Measurements from ENCODE around the gene SAMD4A. TPM values are rescaled to one million over a fixed set of nuclear protein-coding genes. Genes with fewer than 3 reads are reported as not detected.

SAMD4A gene
- total and polyA plus RNA-seq, 8 donors = 2.9 to 12.2 (median 9.4) TPM

DNA sequence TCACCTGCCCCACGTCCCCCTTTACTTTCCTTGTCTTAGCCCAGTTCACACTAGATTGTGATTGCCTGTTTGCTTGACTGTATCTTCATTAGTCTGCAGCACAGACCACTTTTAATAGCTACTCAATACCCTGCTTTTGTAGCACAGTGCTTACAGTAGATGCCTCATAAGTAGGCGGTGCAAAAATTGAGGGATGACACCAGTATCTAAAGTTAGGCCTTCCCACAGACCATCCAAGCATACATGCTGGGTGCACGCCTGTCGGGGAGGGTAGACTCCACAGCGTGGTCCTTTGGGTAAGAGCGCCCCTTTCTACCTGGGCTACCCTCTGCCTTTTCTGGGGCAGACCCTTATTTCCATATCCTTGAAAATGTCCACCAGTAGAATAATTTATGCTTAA, 194.9 kb downstream of the SAMD4A start:
- H3K4me1 ChIP-seq = no peaks in the 10 kb centered on the region
- DNase-seq = no peak
- no peaks in the 10 kb centered on the region for H3K36me3 ChIP-seq
- H3K9me3 ChIP-seq = no peaks in the 10 kb centered on the region
- no peak overlapping the region for H3K4me3 ChIP-seq
- no peak overlapping the region for H3K27ac ChIP-seq
- no peaks in the 10 kb centered on the region for H3K27me3 ChIP-seq
- 89 to 94% methylated on average over 6 of the region's 6 CpGs for WGBS, 2 donors
- TF ChIP-seq, protein P1, sequence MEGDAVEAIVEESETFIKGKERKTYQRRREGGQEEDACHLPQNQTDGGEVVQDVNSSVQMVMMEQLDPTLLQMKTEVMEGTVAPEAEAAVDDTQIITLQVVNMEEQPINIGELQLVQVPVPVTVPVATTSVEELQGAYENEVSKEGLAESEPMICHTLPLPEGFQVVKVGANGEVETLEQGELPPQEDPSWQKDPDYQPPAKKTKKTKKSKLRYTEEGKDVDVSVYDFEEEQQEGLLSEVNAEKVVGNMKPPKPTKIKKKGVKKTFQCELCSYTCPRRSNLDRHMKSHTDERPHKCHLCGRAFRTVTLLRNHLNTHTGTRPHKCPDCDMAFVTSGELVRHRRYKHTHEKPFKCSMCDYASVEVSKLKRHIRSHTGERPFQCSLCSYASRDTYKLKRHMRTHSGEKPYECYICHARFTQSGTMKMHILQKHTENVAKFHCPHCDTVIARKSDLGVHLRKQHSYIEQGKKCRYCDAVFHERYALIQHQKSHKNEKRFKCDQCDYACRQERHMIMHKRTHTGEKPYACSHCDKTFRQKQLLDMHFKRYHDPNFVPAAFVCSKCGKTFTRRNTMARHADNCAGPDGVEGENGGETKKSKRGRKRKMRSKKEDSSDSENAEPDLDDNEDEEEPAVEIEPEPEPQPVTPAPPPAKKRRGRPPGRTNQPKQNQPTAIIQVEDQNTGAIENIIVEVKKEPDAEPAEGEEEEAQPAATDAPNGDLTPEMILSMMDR (IDR thresholded peaks at IDR 0.05) = no peak
- intact Hi-C loops (cut with DNase I) = loop anchor here in 1 of 3 donors (10.0 kb wide), 1 partner anchor 77 kb away; no protein-coding TSS in a partner anchor
- ATAC-seq = no peak
- FAIRE-seq = no peak

DNA sequence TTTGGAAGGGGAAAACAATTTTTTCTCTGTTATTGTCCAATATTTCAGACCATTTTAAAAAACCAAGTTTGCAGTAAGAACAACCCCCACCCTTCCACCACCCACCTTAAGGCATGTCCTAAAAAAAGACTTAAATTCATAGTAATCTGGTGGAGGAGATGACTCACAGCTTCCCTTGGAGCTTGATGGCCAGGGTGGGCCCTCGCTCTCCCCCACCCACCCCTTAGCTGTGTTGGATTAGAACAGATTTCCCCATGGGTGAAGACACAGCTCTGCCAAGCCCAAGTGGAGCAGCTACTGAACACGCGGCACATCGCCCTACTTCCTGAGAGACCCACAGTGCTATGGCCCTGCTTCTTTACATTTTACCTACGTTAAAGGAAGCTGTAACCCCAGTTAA, 195.4 kb downstream of the SAMD4A start:
- no peak for FAIRE-seq
- 91 to 97% methylated on average over 5 of the region's 5 CpGs for WGBS, 2 donors
- TF ChIP-seq, protein P1 (IDR thresholded peaks at IDR 0.05) = no peak

DNA sequence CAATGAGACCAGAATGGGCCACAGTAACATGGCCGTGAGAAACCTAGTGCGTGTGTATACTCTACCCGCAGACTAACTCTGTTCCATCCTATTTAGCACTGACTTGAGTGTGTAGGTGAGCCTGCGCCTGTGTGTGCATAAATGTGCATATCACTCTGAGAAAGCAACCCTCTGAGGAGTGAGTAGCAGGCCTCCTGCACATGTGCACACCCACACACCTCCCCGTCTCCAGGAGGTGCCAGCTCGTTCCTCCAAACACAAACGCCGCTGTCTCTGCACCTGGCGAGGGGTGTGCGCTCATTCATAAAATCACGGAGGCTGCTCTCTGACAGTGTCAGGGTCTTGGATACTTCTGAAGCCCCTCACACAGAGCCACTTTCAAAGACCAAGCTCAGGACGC, 196.8 kb downstream of the SAMD4A start:
- Histone ChIP-seq H3K4me1 (no peaks in the 10 kb centered on the region), H3K36me3 (no peaks in the 10 kb centered on the region), H3K27me3 (no peaks in the 10 kb centered on the region), H3K27ac (no peak overlapping the region), H3K4me3 (no peak overlapping the region), H3K9me3 (no peaks in the 10 kb centered on the region)
- 92 to 93% methylated on average over 12 of the region's 12 CpGs for WGBS, 2 donors
- TF ChIP-seq, protein P1 (IDR thresholded peaks at IDR 0.05) = no peak
- DNase-seq = no peak
- FAIRE-seq = no peak
- intact Hi-C loops (cut with DNase I) = loop anchor here in 1 of 3 donors (10.0 kb wide), 1 partner anchor 79 kb away; no protein-coding TSS in a partner anchor
- no peak for ATAC-seq

More for the DNA sequence above, 195.4 kb downstream of the SAMD4A start:
- Histone ChIP-seq H3K27me3 (no peaks in the 10 kb centered on the region), H3K4me3 (no peak overlapping the region), H3K4me1 (no peaks in the 10 kb centered on the region), H3K9me3 (no peaks in the 10 kb centered on the region), H3K36me3 (no peaks in the 10 kb centered on the region), H3K27ac (no peak overlapping the region)
- intact Hi-C loops (cut with DNase I) = loop anchor here in 1 of 3 donors (10.0 kb wide), 1 partner anchor 77 kb away; no protein-coding TSS in a partner anchor
- no peak for ATAC-seq
- DNase-seq = no peak

DNA sequence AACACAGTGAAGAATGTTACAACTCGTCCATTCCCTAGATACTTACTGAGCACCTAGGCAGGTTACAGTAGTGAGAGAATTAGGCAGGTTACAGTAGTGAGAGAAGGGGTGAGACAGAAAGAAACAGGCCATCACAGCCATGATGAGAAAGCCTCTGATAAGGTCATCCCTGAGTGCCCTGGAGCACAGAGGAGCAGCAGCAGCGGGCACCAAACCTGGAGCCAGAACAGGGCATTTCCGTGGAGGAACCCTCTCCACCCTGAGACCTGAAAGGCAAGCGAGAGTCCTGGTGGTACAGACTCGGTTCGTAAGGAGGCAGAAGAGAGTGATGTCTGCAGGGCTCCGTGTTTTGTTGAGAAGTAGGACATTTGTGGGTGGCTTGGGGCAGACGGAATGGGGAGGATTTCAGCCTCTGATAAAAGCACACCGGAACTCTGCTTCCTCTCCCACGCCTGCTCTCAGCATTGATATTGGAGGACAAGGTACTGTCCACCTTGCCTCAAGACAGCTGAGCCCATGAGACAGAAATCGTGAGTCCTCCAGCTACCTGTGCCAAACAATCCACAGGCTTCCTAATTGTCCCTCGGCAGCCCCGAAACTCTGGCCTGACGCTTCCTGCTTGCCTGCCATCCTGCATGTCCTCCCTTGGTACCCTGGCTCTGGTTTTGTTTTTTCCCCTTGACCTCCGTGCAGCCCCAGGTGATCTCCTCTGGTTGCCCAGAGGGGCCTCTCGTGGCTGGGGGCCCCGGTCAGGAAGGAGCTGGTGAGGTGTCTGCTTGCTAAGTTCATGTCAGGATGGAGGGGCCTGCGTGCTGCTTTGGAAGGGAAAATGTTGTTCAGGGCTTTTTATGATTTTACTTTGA, 199.6 kb downstream of the SAMD4A start:
- no peaks in the 10 kb centered on the region for H3K36me3 ChIP-seq
- no peaks in the 10 kb centered on the region for H3K27me3 ChIP-seq
- no peaks in the 10 kb centered on the region for H3K4me1 ChIP-seq
- FAIRE-seq = no peak
- no peak for DNase-seq
- no peak for ATAC-seq
- intact Hi-C loops (cut with DNase I) = loop anchor here in 2 of 3 donors (5.0 to 10.0 kb wide), 2 partner anchors 82 to 194 kb away; no protein-coding TSS in a partner anchor
- H3K4me3 ChIP-seq = no peak overlapping the region
- H3K27ac ChIP-seq = no peak overlapping the region
- 84 to 85% methylated on average over 18 of the region's 18 CpGs for WGBS, 2 donors
- H3K9me3 ChIP-seq = no peaks in the 10 kb centered on the region
- TF ChIP-seq, protein P1 (IDR thresholded peaks at IDR 0.05) = no peak

DNA sequence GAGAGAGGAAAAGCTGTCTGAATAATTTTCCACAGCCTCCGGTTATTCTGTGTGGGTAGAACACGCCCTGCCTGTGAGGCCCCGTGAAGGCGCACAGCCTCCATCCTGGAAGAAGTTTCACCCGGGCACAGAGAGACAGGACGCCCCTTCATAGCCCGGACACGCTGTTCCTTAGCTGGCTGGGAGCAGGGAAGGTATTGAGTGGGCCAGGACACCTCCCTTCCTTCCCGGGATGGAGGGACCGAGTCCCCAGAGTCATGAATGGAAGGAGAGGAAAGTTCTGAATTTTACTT, 200.2 kb downstream of the SAMD4A start:
- 86 to 92% methylated on average over 10 of the region's 10 CpGs for WGBS, 2 donors
- no peak for FAIRE-seq
- intact Hi-C loops (cut with DNase I) = loop anchor here in 2 of 3 donors (5.0 to 10.0 kb wide), 2 partner anchors 82 to 195 kb away; no protein-coding TSS in a partner anchor
- no peak for ATAC-seq
- H3K36me3 ChIP-seq = no peaks in the 10 kb centered on the region
- TF ChIP-seq, protein P1 (IDR thresholded peaks at IDR 0.05) = no peak
- no peaks in the 10 kb centered on the region for H3K27me3 ChIP-seq
- no peaks in the 10 kb centered on the region for H3K4me1 ChIP-seq
- H3K9me3 ChIP-seq = no peaks in the 10 kb centered on the region
- H3K4me3 ChIP-seq = no peak overlapping the region
- no peak overlapping the region for H3K27ac ChIP-seq
- DNase-seq = no peak
